Measurements from ENCODE around the gene COQ4.

DNA sequence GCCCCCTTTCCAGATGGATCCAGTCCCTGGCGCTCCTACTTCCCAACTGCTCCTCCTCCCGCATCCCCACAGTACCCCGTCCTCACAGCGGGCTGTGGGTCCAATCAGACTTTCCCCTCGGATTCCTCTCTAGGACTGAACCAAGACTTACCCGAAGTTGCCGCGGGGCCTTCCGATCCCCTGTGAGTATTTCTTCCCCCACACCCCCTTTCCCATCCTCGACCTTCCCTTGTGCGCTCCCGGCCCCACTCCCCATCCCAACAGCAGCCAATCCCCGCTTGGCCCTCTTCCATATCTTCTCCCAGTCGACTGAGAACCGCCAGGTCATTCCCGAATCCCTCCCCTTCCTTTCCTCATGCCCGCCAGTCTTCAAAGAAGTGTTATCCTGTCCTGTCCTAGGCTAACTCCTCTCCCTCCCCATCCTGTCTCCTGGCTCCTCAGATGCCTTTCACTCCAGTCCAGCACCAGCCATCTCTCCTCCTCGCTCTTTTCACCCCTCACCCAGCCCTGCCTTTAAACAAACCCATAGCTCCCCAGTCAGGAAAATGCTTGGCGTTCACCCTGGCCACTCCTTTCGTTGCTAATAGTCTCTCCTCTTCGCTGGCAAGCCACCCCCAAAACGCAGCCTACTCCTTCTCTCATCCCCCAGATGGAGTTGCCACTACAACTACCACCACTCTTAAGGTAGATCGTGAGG, 45.9 kb upstream of the COQ4 start:
- TF ChIP-seq, protein P1, sequence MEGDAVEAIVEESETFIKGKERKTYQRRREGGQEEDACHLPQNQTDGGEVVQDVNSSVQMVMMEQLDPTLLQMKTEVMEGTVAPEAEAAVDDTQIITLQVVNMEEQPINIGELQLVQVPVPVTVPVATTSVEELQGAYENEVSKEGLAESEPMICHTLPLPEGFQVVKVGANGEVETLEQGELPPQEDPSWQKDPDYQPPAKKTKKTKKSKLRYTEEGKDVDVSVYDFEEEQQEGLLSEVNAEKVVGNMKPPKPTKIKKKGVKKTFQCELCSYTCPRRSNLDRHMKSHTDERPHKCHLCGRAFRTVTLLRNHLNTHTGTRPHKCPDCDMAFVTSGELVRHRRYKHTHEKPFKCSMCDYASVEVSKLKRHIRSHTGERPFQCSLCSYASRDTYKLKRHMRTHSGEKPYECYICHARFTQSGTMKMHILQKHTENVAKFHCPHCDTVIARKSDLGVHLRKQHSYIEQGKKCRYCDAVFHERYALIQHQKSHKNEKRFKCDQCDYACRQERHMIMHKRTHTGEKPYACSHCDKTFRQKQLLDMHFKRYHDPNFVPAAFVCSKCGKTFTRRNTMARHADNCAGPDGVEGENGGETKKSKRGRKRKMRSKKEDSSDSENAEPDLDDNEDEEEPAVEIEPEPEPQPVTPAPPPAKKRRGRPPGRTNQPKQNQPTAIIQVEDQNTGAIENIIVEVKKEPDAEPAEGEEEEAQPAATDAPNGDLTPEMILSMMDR (IDR thresholded peaks at IDR 0.05; ENCODE audit: low read depth, low read length, missing input control): no peak
- TF ChIP-seq EGR1 (IDR thresholded peaks at IDR 0.05; ENCODE audit: low read depth in 2 of 2): no peak
